ENCODE results near the gene NAALADL1. TPM values are rescaled to one million over a fixed set of nuclear protein-coding genes. Genes with fewer than 3 reads are reported as not detected.

The NAALADL1 gene
- total RNA-seq, 1 experiment from 2014 or later, result 0.23 TPM

DNA sequence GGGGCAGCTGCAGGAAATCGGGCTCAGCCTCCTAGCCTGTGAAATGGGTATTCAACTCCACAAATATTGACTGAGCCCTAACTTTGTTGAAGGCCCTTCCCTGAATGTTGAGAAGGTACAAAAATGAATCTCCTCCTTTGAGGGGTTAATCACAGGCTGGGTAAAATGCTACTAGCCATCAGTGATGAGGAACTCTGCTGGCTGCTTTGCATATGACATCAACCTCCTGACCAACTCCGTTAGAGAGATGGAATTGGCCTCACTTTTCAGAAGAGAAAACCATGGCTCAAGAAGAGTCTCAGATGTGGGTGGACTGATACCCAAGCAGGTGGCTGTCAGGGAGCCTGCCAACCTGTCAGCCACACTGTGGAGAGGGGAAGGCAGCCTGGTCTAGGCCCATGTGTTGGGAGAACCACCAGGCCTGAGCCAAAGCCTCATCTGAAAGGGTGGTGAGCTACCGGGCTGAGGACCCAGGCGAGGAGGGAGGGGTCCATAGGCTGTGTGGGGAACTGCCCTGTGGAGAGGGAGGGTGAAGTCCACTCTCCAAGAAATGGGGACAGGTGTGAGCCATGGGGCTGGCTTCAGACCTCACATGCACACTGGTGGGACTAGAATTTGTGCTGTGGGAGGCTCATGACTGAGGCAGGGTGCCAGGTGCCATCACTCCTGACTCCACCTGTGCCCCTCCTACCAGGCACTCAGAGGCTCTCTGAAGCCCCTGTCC lies 13.7 kb upstream of the NAALADL1 start:
- DNase-seq (ENCODE audit: low read depth, low spot score), result no peak

DNA sequence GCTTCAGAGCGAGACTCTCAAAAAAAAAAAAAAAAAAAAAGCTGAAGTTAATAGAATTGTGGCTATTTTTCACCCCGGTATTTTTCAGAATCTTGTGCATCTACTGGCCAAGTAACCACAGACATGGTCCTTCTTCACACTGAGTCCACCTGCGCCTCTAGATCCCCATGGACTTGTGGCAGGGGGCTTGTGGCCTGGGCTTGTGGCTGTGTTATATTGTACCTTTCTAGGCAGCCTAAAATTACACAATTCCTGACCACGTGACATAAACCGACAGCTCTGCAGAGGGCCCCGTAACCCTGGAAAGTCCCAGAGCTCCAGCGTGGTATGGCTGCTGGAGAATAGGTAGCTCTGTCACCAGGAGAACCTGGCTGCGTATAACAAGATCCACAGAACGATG lies 10.9 kb upstream of the NAALADL1 start:
- no peak for DNase-seq (ENCODE audit: low read depth, low spot score)
- ATAC-seq, result no peak
- no TSS peak for BruUV-seq (replicated peaks)
- in situ Hi-C loops (cut with HindIII; ENCODE audit: low pct_unique_long_range_greater_than_20kb, low sequenced_read_pairs), result no loop called here
- intact Hi-C loops (cut with micrococcal nuclease; ENCODE audit: unreplicated experiment), result no loop called here
- H3K9me3 ChIP-seq (ENCODE audit: control insufficient read depth, insufficient read depth, low read depth, low read length), result no peaks in the 10 kb centered on the region
- TF ChIP-seq, protein P1, sequence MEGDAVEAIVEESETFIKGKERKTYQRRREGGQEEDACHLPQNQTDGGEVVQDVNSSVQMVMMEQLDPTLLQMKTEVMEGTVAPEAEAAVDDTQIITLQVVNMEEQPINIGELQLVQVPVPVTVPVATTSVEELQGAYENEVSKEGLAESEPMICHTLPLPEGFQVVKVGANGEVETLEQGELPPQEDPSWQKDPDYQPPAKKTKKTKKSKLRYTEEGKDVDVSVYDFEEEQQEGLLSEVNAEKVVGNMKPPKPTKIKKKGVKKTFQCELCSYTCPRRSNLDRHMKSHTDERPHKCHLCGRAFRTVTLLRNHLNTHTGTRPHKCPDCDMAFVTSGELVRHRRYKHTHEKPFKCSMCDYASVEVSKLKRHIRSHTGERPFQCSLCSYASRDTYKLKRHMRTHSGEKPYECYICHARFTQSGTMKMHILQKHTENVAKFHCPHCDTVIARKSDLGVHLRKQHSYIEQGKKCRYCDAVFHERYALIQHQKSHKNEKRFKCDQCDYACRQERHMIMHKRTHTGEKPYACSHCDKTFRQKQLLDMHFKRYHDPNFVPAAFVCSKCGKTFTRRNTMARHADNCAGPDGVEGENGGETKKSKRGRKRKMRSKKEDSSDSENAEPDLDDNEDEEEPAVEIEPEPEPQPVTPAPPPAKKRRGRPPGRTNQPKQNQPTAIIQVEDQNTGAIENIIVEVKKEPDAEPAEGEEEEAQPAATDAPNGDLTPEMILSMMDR (IDR thresholded peaks at IDR 0.05), result no peak
- TF ChIP-seq TCF7L2 (IDR thresholded peaks at IDR 0.05; ENCODE audit: low read depth, low read length), result no peak
- TF ChIP-seq, protein P2, sequence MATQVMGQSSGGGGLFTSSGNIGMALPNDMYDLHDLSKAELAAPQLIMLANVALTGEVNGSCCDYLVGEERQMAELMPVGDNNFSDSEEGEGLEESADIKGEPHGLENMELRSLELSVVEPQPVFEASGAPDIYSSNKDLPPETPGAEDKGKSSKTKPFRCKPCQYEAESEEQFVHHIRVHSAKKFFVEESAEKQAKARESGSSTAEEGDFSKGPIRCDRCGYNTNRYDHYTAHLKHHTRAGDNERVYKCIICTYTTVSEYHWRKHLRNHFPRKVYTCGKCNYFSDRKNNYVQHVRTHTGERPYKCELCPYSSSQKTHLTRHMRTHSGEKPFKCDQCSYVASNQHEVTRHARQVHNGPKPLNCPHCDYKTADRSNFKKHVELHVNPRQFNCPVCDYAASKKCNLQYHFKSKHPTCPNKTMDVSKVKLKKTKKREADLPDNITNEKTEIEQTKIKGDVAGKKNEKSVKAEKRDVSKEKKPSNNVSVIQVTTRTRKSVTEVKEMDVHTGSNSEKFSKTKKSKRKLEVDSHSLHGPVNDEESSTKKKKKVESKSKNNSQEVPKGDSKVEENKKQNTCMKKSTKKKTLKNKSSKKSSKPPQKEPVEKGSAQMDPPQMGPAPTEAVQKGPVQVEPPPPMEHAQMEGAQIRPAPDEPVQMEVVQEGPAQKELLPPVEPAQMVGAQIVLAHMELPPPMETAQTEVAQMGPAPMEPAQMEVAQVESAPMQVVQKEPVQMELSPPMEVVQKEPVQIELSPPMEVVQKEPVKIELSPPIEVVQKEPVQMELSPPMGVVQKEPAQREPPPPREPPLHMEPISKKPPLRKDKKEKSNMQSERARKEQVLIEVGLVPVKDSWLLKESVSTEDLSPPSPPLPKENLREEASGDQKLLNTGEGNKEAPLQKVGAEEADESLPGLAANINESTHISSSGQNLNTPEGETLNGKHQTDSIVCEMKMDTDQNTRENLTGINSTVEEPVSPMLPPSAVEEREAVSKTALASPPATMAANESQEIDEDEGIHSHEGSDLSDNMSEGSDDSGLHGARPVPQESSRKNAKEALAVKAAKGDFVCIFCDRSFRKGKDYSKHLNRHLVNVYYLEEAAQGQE (IDR thresholded peaks at IDR 0.05; ENCODE audit: insufficient read depth in 1 of 2, low read depth in 2 of 2, low read length in 1 of 2), result no peak
- no peak for TF ChIP-seq SIN3A (IDR thresholded peaks at IDR 0.05; ENCODE audit: borderline replicate concordance, insufficient read depth, low read depth, low read length)
- TF ChIP-seq POLR2AphosphoS5 (IDR thresholded peaks at IDR 0.05; ENCODE audit: low read depth, low read length), result no peak
- no peak overlapping the region for H3K27ac ChIP-seq (ENCODE audit: low read length)
- no peaks in the 10 kb centered on the region for H3K36me3 ChIP-seq (ENCODE audit: control insufficient read depth, insufficient read depth, low read length)
- H3K4me1 ChIP-seq (ENCODE audit: control insufficient read depth, insufficient read depth, low read length), result no peaks in the 10 kb centered on the region
- CTCF ChIA-PET, result interaction anchor here (0.8 kb wide), 1 partner anchor 10 kb away, joined by 3 read pairs; no protein-coding TSS in a partner anchor
- H3K27me3 ChIP-seq (ENCODE audit: control insufficient read depth, insufficient read depth, low read length), result no peaks in the 10 kb centered on the region
- no peak overlapping the region for H3K4me3 ChIP-seq (ENCODE audit: low read depth in 2 of 2, low read length in 2 of 2)
- POLR2A ChIA-PET, result no interaction called here

More for the DNA sequence above, 13.7 kb upstream of the NAALADL1 start:
- ATAC-seq, result peak; percentile 37; the same call in 1 of the 2 replicates
- ChIA-PET CTCF (interaction anchor here (0.7 kb wide), 1 partner anchor 155 kb away, joined by 7 read pairs; no protein-coding TSS in a partner anchor), POLR2A (no interaction called here)
- H3K9me3 ChIP-seq (ENCODE audit: control insufficient read depth, insufficient read depth, low read depth, low read length), result no peaks in the 10 kb centered on the region
- no peak for TF ChIP-seq SIN3A (IDR thresholded peaks at IDR 0.05; ENCODE audit: borderline replicate concordance, insufficient read depth, low read depth, low read length)
- TF ChIP-seq POLR2AphosphoS5 (IDR thresholded peaks at IDR 0.05; ENCODE audit: low read depth, low read length), result no peak
- TF ChIP-seq, protein P2 (IDR thresholded peaks at IDR 0.05; ENCODE audit: insufficient read depth in 1 of 2, low read depth in 2 of 2, low read length in 1 of 2), result no peak
- TF ChIP-seq, protein P1 (IDR thresholded peaks at IDR 0.05), result no peak
- no peak for TF ChIP-seq TCF7L2 (IDR thresholded peaks at IDR 0.05; ENCODE audit: low read depth, low read length)
- H3K27me3 ChIP-seq (ENCODE audit: control insufficient read depth, insufficient read depth, low read length), result no peaks in the 10 kb centered on the region
- BruUV-seq (replicated peaks), result no TSS peak
- no peak overlapping the region for H3K4me3 ChIP-seq (ENCODE audit: low read depth in 2 of 2, low read length in 2 of 2)
- in situ Hi-C loops (cut with HindIII; ENCODE audit: low pct_unique_long_range_greater_than_20kb, low sequenced_read_pairs), result no loop called here
- H3K27ac ChIP-seq (ENCODE audit: low read length), result no peak overlapping the region
- intact Hi-C loops (cut with micrococcal nuclease; ENCODE audit: unreplicated experiment), result no loop called here
- H3K36me3 ChIP-seq (ENCODE audit: control insufficient read depth, insufficient read depth, low read length), result no peaks in the 10 kb centered on the region
- H3K4me1 ChIP-seq (ENCODE audit: control insufficient read depth, insufficient read depth, low read length), result no peaks in the 10 kb centered on the region
